Right lobe of liver (tissue), 4 donors: ENCODE data around the gene COL2A1.

Experiments used
- CTCF ChIP-seq, 4 donors: fragments of 200-600 bp in 3 of 4; fragments of 450-650 bp in 1 of 4; IDR thresholded peaks; one replicate each; pipeline versions ENCODE4 v1.5.1 to v1.8.0; 2016 to 2022; ENCODE audit warnings: antibody characterized with exemption in 4 of 4, mild to moderate bottlenecking in 2 of 4
- POLR2A ChIP-seq: fragments of 450-650 bp; IDR thresholded peaks from one replicate; pipeline ENCODE4 v1.6.1; 2017; ENCODE audit warnings: antibody characterized with exemption, mild to moderate bottlenecking
- donor health status: DM: no; HTN: no; CAD: no.
- donor health status: DM: no; HTN: no; CAD: no.
- donor health status: DM: no; HTN: yes; CAD: no.

DNA sequence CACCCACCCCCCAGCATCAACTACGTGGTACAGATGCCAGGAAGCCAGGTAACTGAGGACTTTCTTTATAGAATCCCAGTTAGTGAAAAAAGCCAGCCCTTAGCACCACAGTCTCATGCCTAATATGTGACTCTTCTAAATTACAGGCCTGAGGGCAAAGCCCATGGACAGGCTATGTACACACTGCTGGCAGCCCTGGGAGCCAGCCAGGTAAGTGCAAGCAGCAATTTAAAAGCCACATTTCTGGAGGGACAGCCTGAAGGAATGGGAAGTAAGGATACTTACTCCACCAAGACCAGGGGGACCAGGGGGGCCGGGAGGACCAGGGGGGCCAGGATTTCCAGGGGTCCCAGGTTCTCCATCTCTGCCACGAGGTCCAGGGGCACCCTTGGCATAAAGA, 7.0 kb downstream of the COL2A1 start:
- TF ChIP-seq POLR2A = no peak
- no peak for TF ChIP-seq CTCF (IDR thresholded peaks at IDR 0.05)
